A549 (cell line): ENCODE data around the gene ADAM19.

Experiments
- CTCF ChIP-seq: fragments of >200 bp; sonication (Bioruptor Twin); formaldehyde crosslinking; IDR thresholded peaks from 3 replicates; pipeline ENCODE4 v1.5.1; 2016
- ESRRA ChIP-seq: fragments of 150-350 bp; IDR thresholded peaks from 2 replicates; pipeline ENCODE4 v1.6.1; 2014; ENCODE audit warnings: mild to moderate bottlenecking, low read length, borderline replicate concordance

GRCh38 chr5:157594675-157595459 is 19.3 kb upstream of the ADAM19 start:
- TF ChIP-seq ESRRA: no peak
- no peak for TF ChIP-seq CTCF
